ENCODE measurements around the gene CDKL2.
"Not testable (repeated sequence)": the region's sequence is repeated elsewhere in the genome, so short reads cannot be mapped to it uniquely, and the experiment has no call there.

CDKL2 gene

GRCh38 chr4:75549019-75549418 is 81.3 kb downstream of the CDKL2 start:
- no peak overlapping the region for H3K4me3 ChIP-seq (ENCODE audit: low read depth, low read length)
- in situ Hi-C loops (cut with HindIII; ENCODE audit: low sequenced_read_pairs), result no loop called here
- no peak for TF ChIP-seq CTCF (IDR thresholded peaks at IDR 0.05; ENCODE audit: low read depth, low read length)
- DNase-seq (ENCODE audit: low read depth, low spot score), result no peak

GRCh38 chr4:75547647-75548387 is 82.5 kb downstream of the CDKL2 start:
- H3K4me3 ChIP-seq (ENCODE audit: low read depth, low read length), result no peak overlapping the region
- in situ Hi-C loops (cut with HindIII; ENCODE audit: low sequenced_read_pairs), result no loop called here
- no peak for TF ChIP-seq CTCF (IDR thresholded peaks at IDR 0.05; ENCODE audit: low read depth, low read length)
- no peak for DNase-seq (ENCODE audit: low read depth, low spot score)

- in situ Hi-C loops (cut with HindIII; ENCODE audit: low sequenced_read_pairs), result no loop called here
- TF ChIP-seq CTCF (IDR thresholded peaks at IDR 0.05; ENCODE audit: low read depth, low read length), result no peak
- no peak overlapping the region for H3K4me3 ChIP-seq (ENCODE audit: low read depth, low read length)
- DNase-seq (ENCODE audit: low read depth, low spot score), result peak; percentile 65
Measured at GRCh38 chr4:75545526-75545925, 84.8 kb downstream of the CDKL2 start.

- H3K4me3 ChIP-seq (ENCODE audit: low read depth, low read length), result no peak overlapping the region
- in situ Hi-C loops (cut with HindIII; ENCODE audit: low sequenced_read_pairs), result no loop called here
- DNase-seq (ENCODE audit: low read depth, low spot score), result no peak
- no peak for TF ChIP-seq CTCF (IDR thresholded peaks at IDR 0.05; ENCODE audit: low read depth, low read length)
Measured at GRCh38 chr4:75544870-75545269, 85.5 kb downstream of the CDKL2 start.

- H3K4me3 ChIP-seq (ENCODE audit: low read depth, low read length); in situ Hi-C loops (cut with HindIII; ENCODE audit: low sequenced_read_pairs); DNase-seq (ENCODE audit: low read depth, low spot score): not testable (repeated sequence)
Measured at GRCh38 chr4:75544220-75544619, 86.1 kb downstream of the CDKL2 start.

GRCh38 chr4:75542824-75543223 is 87.5 kb downstream of the CDKL2 start:
- no peak overlapping the region for H3K4me3 ChIP-seq (ENCODE audit: low read depth, low read length)
- TF ChIP-seq CTCF (IDR thresholded peaks at IDR 0.05; ENCODE audit: low read depth, low read length), result no peak
- in situ Hi-C loops (cut with HindIII; ENCODE audit: low sequenced_read_pairs), result no loop called here
- peak; percentile 80 for DNase-seq (ENCODE audit: low read depth, low spot score)

- in situ Hi-C loops (cut with HindIII; ENCODE audit: low sequenced_read_pairs); DNase-seq (ENCODE audit: low read depth, low spot score); H3K4me3 ChIP-seq (ENCODE audit: low read depth, low read length): not testable (repeated sequence)
Measured at GRCh38 chr4:75537308-75537707, 93.0 kb downstream of the CDKL2 start.

GRCh38 chr4:75533926-75534325 is 96.4 kb downstream of the CDKL2 start:
- H3K4me3 ChIP-seq (ENCODE audit: low read depth, low read length); in situ Hi-C loops (cut with HindIII; ENCODE audit: low sequenced_read_pairs); DNase-seq (ENCODE audit: low read depth, low spot score): not testable (repeated sequence)

GRCh38 chr4:75533339-75533887 is 96.9 kb downstream of the CDKL2 start:
- H3K4me3 ChIP-seq (ENCODE audit: low read depth, low read length); DNase-seq (ENCODE audit: low read depth, low spot score); in situ Hi-C loops (cut with HindIII; ENCODE audit: low sequenced_read_pairs): not testable (repeated sequence)

GRCh38 chr4:75531536-75532143 is 98.7 kb downstream of the CDKL2 start:
- H3K4me3 ChIP-seq (ENCODE audit: low read depth, low read length); in situ Hi-C loops (cut with HindIII; ENCODE audit: low sequenced_read_pairs); DNase-seq (ENCODE audit: low read depth, low spot score): not testable (repeated sequence)

All from astrocyte of the spinal cord (primary cell).